ENCODE measurements around the gene C15orf61.
A peak's percentile ranks its signal among the peaks of the same experiment; 100 is the strongest.

The C15orf61 gene

GRCh38 chr15:67560320-67560719, 39.4 kb downstream of the C15orf61 start:
- H4K20me1 ChIP-seq (ENCODE audit: insufficient read depth, low read length, poor library complexity, severe bottlenecking) = no peaks in the 10 kb centered on the region
- no peak for TF ChIP-seq EZH2phosphoT487 (IDR thresholded peaks at IDR 0.05; ENCODE audit: borderline replicate concordance)
- no peaks in the 10 kb centered on the region for H3K9me3 ChIP-seq (ENCODE audit: insufficient read depth, low read depth, low read length)
- no peak overlapping the region for H3K4me3 ChIP-seq (ENCODE audit: low read length, poor library complexity, severe bottlenecking)
- H3K27me3 ChIP-seq (ENCODE audit: insufficient read depth, low read length, poor library complexity, severe bottlenecking) = no peaks in the 10 kb centered on the region
- H3K4me1 ChIP-seq (ENCODE audit: insufficient read depth, low read length, poor library complexity, severe bottlenecking) = peaks cover 71% of the 10 kb centered on the region
- peaks cover 69% of the 10 kb centered on the region for H3K79me2 ChIP-seq (ENCODE audit: insufficient read depth, low read length)
- peaks cover 26% of the 10 kb centered on the region; the same call in 1 of the 2 replicates for H3K36me3 ChIP-seq (ENCODE audit: insufficient read depth, low read length)
- H3K9ac ChIP-seq (ENCODE audit: low read depth, low read length, poor library complexity, severe bottlenecking) = no peak overlapping the region
- H2AFZ ChIP-seq (ENCODE audit: low read length) = no peak overlapping the region
- peaks cover 13% of the 10 kb centered on the region for H3F3A ChIP-seq (ENCODE audit: low read depth)
- no peak overlapping the region for H3K4me2 ChIP-seq (ENCODE audit: low read depth, low read length, poor library complexity, severe bottlenecking)
- H3K9me2 ChIP-seq (replicated peaks; ENCODE audit: low read depth, low read length) = no peaks in the 10 kb centered on the region

GRCh38 chr15:67563092-67563491, 42.2 kb downstream of the C15orf61 start:
- Histone ChIP-seq H3K4me3 (ENCODE audit: low read length, poor library complexity, severe bottlenecking) (no peak overlapping the region), H4K20me1 (ENCODE audit: insufficient read depth, low read length, poor library complexity, severe bottlenecking) (no peaks in the 10 kb centered on the region), H3K4me2 (ENCODE audit: low read depth, low read length, poor library complexity, severe bottlenecking) (no peak overlapping the region), H3K9me2 (replicated peaks; ENCODE audit: low read depth, low read length) (no peaks in the 10 kb centered on the region), H3K4me1 (ENCODE audit: insufficient read depth, low read length, poor library complexity, severe bottlenecking) (peaks cover 58% of the 10 kb centered on the region), H3F3A (ENCODE audit: low read depth) (no peaks in the 10 kb centered on the region), H3K79me2 (ENCODE audit: insufficient read depth, low read length) (peaks cover 81% of the 10 kb centered on the region), H3K27me3 (ENCODE audit: insufficient read depth, low read length, poor library complexity, severe bottlenecking) (no peaks in the 10 kb centered on the region), H3K9me3 (ENCODE audit: insufficient read depth, low read depth, low read length) (no peaks in the 10 kb centered on the region), H3K9ac (ENCODE audit: low read depth, low read length, poor library complexity, severe bottlenecking) (no peak overlapping the region), H2AFZ (ENCODE audit: low read length) (no peak overlapping the region), H3K36me3 (ENCODE audit: insufficient read depth, low read length) (peaks cover 26% of the 10 kb centered on the region; the same call in 1 of the 2 replicates)
- no peak for TF ChIP-seq EZH2phosphoT487 (IDR thresholded peaks at IDR 0.05; ENCODE audit: borderline replicate concordance)
- TF ChIP-seq CTCF (conservative IDR thresholded peaks at IDR 0.05; ENCODE audit: low read length) = no peak

- peaks cover 18% of the 10 kb centered on the region; the same call in 1 of the 2 replicates for H3K36me3 ChIP-seq (ENCODE audit: insufficient read depth, low read length)
- H3K4me1 ChIP-seq (ENCODE audit: insufficient read depth, low read length, poor library complexity, severe bottlenecking) = peaks cover 59% of the 10 kb centered on the region
- H3F3A ChIP-seq (ENCODE audit: low read depth) = no peaks in the 10 kb centered on the region
- no peak for TF ChIP-seq CTCF (conservative IDR thresholded peaks at IDR 0.05; ENCODE audit: low read length)
- no peak for TF ChIP-seq EZH2phosphoT487 (IDR thresholded peaks at IDR 0.05; ENCODE audit: borderline replicate concordance)
- no peaks in the 10 kb centered on the region for H4K20me1 ChIP-seq (ENCODE audit: insufficient read depth, low read length, poor library complexity, severe bottlenecking)
- no peaks in the 10 kb centered on the region for H3K27me3 ChIP-seq (ENCODE audit: insufficient read depth, low read length, poor library complexity, severe bottlenecking)
- H3K4me3 ChIP-seq (ENCODE audit: low read length, poor library complexity, severe bottlenecking) = peak overlapping the region; percentile 18
- no peaks in the 10 kb centered on the region for H3K9me3 ChIP-seq (ENCODE audit: insufficient read depth, low read depth, low read length)
- peaks cover 74% of the 10 kb centered on the region for H3K79me2 ChIP-seq (ENCODE audit: insufficient read depth, low read length)
- peak overlapping the region; percentile 50 for H3K4me2 ChIP-seq (ENCODE audit: low read depth, low read length, poor library complexity, severe bottlenecking)
- no peak overlapping the region for H2AFZ ChIP-seq (ENCODE audit: low read length)
- H3K9me2 ChIP-seq (replicated peaks; ENCODE audit: low read depth, low read length) = no peaks in the 10 kb centered on the region
- no peak overlapping the region for H3K9ac ChIP-seq (ENCODE audit: low read depth, low read length, poor library complexity, severe bottlenecking)
Measured at GRCh38 chr15:67564021-67564967, 43.4 kb downstream of the C15orf61 start.

All from Loucy (cell line).